Urinary bladder (tissue), 4 donors: ENCODE results near the gene SUGT1. TPM values are rescaled to one million over a fixed set of nuclear protein-coding genes. Genes with fewer than 3 reads are reported as not detected.
"Not testable (repeated sequence)": the region's sequence is repeated elsewhere in the genome, so short reads cannot be mapped to it uniquely, and the experiment has no call there.

Source experiments
- DNase-seq: peaks from one replicate; pipeline ENCODE4 v3.0.0-alpha.2; 2015; ENCODE audit errors: extremely low spot score
- H3K27ac ChIP-seq: one replicate; pipeline ENCODE4 v1.5.1; 2013; ENCODE audit warnings: low read depth, mild to moderate bottlenecking, moderate library complexity
- H3K36me3 ChIP-seq: one replicate; pipeline ENCODE4 v1.6.1; 2013; ENCODE audit warnings: mild to moderate bottlenecking, moderate library complexity; ENCODE audit not compliant: insufficient read depth
- H3K4me1 ChIP-seq: one replicate; pipeline ENCODE4 v1.6.1; 2013; ENCODE audit warnings: mild to moderate bottlenecking, moderate library complexity; ENCODE audit not compliant: insufficient read depth
- H3K4me3 ChIP-seq: one replicate; pipeline ENCODE4 v1.5.1; 2013; ENCODE audit warnings: low read depth, low read length
- WGBS: extraction: QIAGEN DNeasy Blood & Tissue Kit; methylation state at CpG from one replicate; pipeline ENCODE4 v1.1.7; 2013; 5-methylcytosine and 5-hydroxymethylcytosine counted together
- polyA plus RNA-seq: library from polyadenylated mRNA; stranded (reverse); fragments of 200-250 nt; gene quantifications from one replicate; pipeline ENCODE4 v1.2.3, GENCODE V29; 2013
- total RNA-seq: library from RNA; depleted of rRNA; stranded (reverse); fragments of >200 nt; gene quantifications from one replicate; pipeline ENCODE4 v1.2.3, GENCODE V29; 2014
- donor health status: healthy with polysubstance abuse.
- donor health status: healthy.

The SUGT1 gene
- total and polyA plus RNA-seq, 2 donors = 27.4 to 58.4 TPM

GRCh38 chr13:52695856-52696255 lies 43.2 kb downstream of the SUGT1 start:
- H3K4me3 ChIP-seq = no peak overlapping the region
- 89% methylated on average over 3 of the region's 3 CpGs for WGBS
- H3K36me3 ChIP-seq = peaks cover 2% of the 10 kb centered on the region
- H3K27ac ChIP-seq = no peak overlapping the region
- no peak for DNase-seq
- H3K4me1 ChIP-seq = no peaks in the 10 kb centered on the region

DNA sequence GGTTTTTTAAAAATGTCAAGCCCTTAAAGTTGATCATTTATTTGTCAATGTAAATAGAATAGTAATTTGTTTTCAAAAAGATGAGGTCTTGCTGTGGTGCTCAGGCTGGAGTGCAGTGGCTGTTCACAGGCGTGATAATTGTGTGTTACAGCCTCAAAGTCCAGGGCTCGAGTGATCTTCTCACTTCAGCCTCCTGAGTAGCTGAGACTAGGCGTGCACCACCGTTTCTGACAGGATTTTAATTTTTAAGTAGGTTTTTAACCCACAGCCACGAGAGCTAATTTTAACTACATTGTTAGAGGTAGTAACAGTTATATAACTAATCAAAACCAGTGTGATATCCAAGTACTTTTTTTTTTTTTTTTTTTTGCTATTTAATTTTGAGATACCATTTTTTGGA lies 43.9 kb downstream of the SUGT1 start:
- Histone ChIP-seq H3K4me1 (no peaks in the 10 kb centered on the region), H3K36me3 (peaks cover 2% of the 10 kb centered on the region), H3K27ac (no peak overlapping the region), H3K4me3 (no peak overlapping the region)
- DNase-seq = no peak
- WGBS = 94% methylated on average over 5 of the region's 5 CpGs

GRCh38 chr13:52701728-52702465 lies 49.3 kb downstream of the SUGT1 start:
- H3K4me1 ChIP-seq = no peaks in the 10 kb centered on the region
- no peak for DNase-seq
- H3K4me3 ChIP-seq = no peak overlapping the region
- no peaks in the 10 kb centered on the region for H3K36me3 ChIP-seq
- WGBS = 50% methylated on average over 6 of the region's 6 CpGs
- H3K27ac ChIP-seq = no peak overlapping the region

- WGBS = 50% methylated on average over 6 of the region's 6 CpGs
- no peak for DNase-seq
- H3K4me1 ChIP-seq = no peaks in the 10 kb centered on the region
- no peak overlapping the region for H3K27ac ChIP-seq
- no peak overlapping the region for H3K4me3 ChIP-seq
- no peaks in the 10 kb centered on the region for H3K36me3 ChIP-seq
Observed at GRCh38 chr13:52703482-52703881, 50.8 kb downstream of the SUGT1 start.

DNA sequence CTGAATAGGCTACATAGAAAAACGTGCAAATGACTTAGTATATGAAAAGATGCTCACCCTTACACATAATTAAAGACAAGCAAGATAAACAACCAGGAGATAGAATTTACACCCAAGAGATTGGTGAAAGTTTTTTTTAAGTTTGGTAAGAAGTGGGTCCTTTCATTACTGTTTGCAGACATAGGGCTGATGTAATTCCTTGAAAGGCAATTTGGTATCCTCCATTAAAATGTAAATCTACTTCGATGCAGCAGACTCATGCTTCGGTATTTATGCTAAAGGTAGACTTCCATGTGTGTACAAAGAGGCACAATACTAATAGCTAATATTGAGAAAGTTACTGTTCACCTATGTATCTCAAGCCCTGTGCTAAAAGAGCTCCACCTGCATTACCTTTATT lies 53.4 kb downstream of the SUGT1 start:
- no peak for DNase-seq
- 74% methylated on average over 3 of the region's 3 CpGs for WGBS

GRCh38 chr13:52707375-52707774 lies 54.7 kb downstream of the SUGT1 start:
- H3K4me1 ChIP-seq = no peaks in the 10 kb centered on the region
- H3K36me3 ChIP-seq = no peaks in the 10 kb centered on the region
- 82% methylated on average over 1 of the region's 1 CpG for WGBS
- no peak for DNase-seq
- H3K4me3 ChIP-seq = no peak overlapping the region
- no peak overlapping the region for H3K27ac ChIP-seq

More for the DNA sequence above, 53.4 kb downstream of the SUGT1 start:
- no peak overlapping the region for H3K4me3 ChIP-seq
- no peaks in the 10 kb centered on the region for H3K4me1 ChIP-seq
- no peak overlapping the region for H3K27ac ChIP-seq
- no peaks in the 10 kb centered on the region for H3K36me3 ChIP-seq

DNA sequence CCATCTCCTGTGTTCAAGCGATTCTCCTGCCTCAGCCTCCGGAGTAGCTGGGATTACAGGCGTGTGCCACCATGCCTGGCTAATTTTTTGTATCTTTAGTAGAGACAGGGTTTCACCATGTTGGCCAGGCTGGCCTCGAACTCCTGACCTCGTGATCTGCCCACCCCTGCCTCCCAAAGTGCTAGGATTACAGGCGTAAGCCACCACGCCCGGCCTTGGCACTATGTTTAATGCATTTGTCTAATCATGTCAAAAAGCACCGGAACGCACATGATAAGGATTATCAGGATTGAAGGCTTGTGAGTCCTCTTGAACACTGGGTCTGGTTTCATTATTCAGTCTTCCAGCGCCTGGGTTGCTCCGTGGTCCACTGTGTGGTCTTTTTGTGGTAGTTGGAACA lies 55.6 kb downstream of the SUGT1 start:
- not testable (repeated sequence) for H3K36me3 ChIP-seq, H3K4me3 ChIP-seq, H3K4me1 ChIP-seq, H3K27ac ChIP-seq, DNase-seq
- WGBS = 55% methylated on average over 12 of the region's 12 CpGs

GRCh38 chr13:52711286-52711685 lies 58.6 kb downstream of the SUGT1 start:
- 63% methylated on average over 3 of the region's 3 CpGs for WGBS
- no peaks in the 10 kb centered on the region for H3K36me3 ChIP-seq
- DNase-seq = no peak
- no peaks in the 10 kb centered on the region for H3K4me1 ChIP-seq
- H3K4me3 ChIP-seq = no peak overlapping the region
- H3K27ac ChIP-seq = no peak overlapping the region

DNA sequence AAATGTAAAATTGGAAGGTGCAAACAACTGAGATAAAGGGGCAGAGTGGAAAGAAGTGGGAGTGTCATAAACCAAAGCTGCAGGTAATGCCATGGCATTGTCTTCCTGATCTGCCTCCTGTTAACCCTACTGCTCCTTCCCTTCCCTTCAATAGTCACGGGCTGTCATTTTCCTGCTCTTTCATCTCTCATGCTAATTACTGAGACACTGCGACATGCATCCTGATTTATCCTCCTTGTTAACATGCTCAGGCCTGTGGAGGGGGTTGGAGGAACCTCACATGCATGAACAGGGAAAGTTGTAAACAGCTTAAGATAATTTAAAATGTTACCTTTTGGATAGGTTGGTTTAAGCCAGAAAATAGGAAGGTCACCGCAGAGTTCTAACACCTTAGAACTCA lies 59.7 kb downstream of the SUGT1 start:
- Histone ChIP-seq H3K27ac (no peak overlapping the region), H3K4me3 (no peak overlapping the region), H3K4me1 (no peaks in the 10 kb centered on the region), H3K36me3 (no peaks in the 10 kb centered on the region)
- 65% methylated on average over 3 of the region's 3 CpGs for WGBS
- DNase-seq = no peak

DNA sequence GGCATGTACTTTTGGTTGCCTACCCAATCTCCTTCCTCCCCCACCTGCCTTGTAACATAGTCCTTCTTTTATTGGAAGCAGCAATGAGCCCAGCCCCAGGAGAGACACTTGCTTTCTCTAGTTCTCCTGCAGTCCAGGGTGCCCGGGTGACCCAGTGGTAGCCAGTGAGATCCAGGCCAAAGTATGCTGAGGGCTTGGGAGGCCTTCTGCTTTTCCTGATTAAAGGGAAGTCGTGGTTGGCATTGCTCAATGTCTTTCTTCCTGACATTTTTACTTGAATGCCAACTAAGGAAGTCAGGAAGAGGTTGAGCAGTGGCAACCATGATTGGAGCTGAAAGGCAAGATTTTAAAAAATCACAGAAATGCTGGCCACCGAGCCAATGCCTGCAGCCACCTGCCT lies 61.3 kb downstream of the SUGT1 start:
- H3K36me3 ChIP-seq = no peaks in the 10 kb centered on the region
- no peaks in the 10 kb centered on the region for H3K4me1 ChIP-seq
- DNase-seq = no peak
- no peak overlapping the region for H3K4me3 ChIP-seq
- WGBS = 58% methylated on average over 3 of the region's 3 CpGs
- H3K27ac ChIP-seq = no peak overlapping the region

DNA sequence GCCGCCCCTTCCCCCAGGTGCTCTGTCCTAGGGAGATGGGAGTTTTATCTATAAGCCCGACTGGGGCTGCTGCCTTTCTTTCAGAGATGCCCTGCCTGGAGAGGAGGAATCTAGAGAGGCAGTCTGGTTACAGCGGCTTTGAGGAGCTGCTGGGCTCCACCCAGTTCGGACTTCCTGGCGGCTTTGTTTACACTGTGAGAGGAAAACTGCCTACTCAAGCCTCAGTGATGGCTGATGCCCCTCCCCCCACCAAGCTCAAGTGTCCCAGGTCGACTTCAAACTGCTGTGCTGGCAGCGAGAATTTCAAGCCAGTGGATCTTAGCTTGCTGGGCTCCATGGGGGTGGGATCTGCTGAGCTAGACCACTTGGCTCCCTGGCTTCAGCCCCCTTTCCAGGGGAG lies 68.3 kb downstream of the SUGT1 start:
- 57% methylated on average over 7 of the region's 7 CpGs for WGBS
- DNase-seq, H3K4me1 ChIP-seq, H3K27ac ChIP-seq, H3K36me3 ChIP-seq, H3K4me3 ChIP-seq: not testable (repeated sequence)

DNA sequence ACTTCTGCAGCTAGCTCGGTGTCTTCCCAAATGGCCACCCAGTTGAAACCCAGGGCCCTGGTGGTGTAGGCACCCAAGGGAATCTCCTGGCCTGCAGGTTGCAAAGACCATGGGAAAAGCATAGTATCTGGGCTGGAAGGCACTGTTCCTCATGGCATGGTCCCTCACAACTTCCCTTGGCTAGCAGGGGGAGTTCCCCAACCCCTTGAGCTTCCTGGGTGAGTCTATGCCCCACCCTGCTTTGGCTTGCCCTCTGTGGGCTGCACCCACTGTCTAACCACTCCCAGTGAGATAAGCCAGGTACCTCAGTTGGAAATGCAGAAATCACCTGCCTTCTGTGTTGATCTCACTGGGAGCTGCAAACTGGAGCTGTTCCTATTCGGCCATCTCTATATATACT lies 68.7 kb downstream of the SUGT1 start:
- 96% methylated on average over 2 of the region's 2 CpGs for WGBS
- H3K27ac ChIP-seq, DNase-seq: not testable (repeated sequence)

GRCh38 chr13:52723181-52723580 lies 70.5 kb downstream of the SUGT1 start:
- H3K27ac ChIP-seq = no peak overlapping the region
- 81% methylated on average over 4 of the region's 4 CpGs for WGBS
- no peaks in the 10 kb centered on the region for H3K36me3 ChIP-seq
- H3K4me3 ChIP-seq = no peak overlapping the region
- no peak for DNase-seq
- H3K4me1 ChIP-seq = no peaks in the 10 kb centered on the region

More for the DNA sequence above, 68.7 kb downstream of the SUGT1 start:
- not testable (repeated sequence) for H3K4me3 ChIP-seq, H3K36me3 ChIP-seq, H3K4me1 ChIP-seq

GRCh38 chr13:52725302-52725701 lies 72.7 kb downstream of the SUGT1 start:
- Histone ChIP-seq H3K27ac (no peak overlapping the region), H3K4me3 (no peak overlapping the region), H3K4me1 (no peaks in the 10 kb centered on the region), H3K36me3 (no peaks in the 10 kb centered on the region)
- DNase-seq = no peak
- WGBS = 75% methylated on average over 1 of the region's 1 CpG

- Histone ChIP-seq H3K36me3 (no peaks in the 10 kb centered on the region), H3K4me1 (no peaks in the 10 kb centered on the region), H3K4me3 (no peak overlapping the region), H3K27ac (no peak overlapping the region)
- 92% methylated on average over 2 of the region's 2 CpGs for WGBS
- DNase-seq = no peak
Observed at GRCh38 chr13:52726258-52726657, 73.6 kb downstream of the SUGT1 start.
